HG03432 (cell line): ENCODE results near the gene TXNRD1.
"Not testable (repeated sequence)": the region's sequence is repeated elsewhere in the genome, so short reads cannot be mapped to it uniquely, and the experiment has no call there.

ENCODE experiments used
- ATAC-seq: cut with Tn5 transposase; IDR thresholded peaks from one replicate; pipeline ENCODE4 v1.9.1; 2021; ENCODE audit warnings: mild to moderate bottlenecking, moderate library complexity; ENCODE audit not compliant: unreplicated experiment

Gene TXNRD1

GRCh38 chr12:104215638-104216297 lies at the start of gene TXNRD1:
Gene TXNRD1, plus strand, starts transcription at chr12:104215779. Its CDS starts 24 bp downstream, at chr12:104215803.
- peak; percentile 95 for ATAC-seq

DNA sequence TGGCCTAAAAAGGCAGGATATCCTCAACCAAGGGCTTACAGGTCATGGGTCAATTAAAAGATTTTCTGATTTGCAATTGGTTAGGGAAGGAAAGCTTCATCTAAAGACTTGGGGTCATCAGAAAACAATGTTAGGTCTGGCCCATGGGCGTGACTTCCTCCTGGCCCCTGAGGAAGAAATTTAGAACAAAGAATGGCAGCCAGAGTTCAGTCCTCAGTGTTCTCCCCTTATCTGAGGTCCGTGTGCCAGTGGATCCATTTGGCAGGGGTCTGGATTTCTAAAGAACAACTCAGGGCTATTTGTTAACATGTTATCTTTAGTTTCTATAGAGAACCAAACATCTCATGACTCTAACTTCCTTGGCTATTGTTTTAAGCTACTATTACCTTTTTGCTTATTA lies 49.8 kb upstream of the TXNRD1 start:
- ATAC-seq: no peak

- ATAC-seq: no peak
Observed at GRCh38 chr12:104166465-104166864, 49.1 kb upstream of the TXNRD1 start.

- ATAC-seq: no peak
Observed at GRCh38 chr12:104167519-104168458, 47.8 kb upstream of the TXNRD1 start.

DNA sequence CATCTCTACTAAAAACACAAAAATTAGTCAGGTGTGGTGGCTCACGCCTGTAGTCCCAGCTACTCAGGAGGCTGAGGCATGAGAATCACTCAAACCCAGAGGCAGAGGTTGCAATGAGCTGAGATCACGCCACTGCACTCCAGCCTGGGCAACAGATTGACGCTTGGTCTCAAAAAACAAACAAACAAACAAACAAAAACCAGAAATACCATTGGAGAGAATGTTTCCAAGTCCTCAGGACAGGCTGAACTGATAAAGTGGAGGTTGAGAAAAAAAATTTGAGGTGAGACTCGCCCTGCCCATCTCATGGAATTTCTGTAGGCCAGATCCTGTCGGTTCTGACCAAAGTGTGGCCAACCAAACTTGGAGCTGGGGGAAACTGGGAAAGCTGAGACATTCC lies 47.0 kb upstream of the TXNRD1 start:
- ATAC-seq: no peak

DNA sequence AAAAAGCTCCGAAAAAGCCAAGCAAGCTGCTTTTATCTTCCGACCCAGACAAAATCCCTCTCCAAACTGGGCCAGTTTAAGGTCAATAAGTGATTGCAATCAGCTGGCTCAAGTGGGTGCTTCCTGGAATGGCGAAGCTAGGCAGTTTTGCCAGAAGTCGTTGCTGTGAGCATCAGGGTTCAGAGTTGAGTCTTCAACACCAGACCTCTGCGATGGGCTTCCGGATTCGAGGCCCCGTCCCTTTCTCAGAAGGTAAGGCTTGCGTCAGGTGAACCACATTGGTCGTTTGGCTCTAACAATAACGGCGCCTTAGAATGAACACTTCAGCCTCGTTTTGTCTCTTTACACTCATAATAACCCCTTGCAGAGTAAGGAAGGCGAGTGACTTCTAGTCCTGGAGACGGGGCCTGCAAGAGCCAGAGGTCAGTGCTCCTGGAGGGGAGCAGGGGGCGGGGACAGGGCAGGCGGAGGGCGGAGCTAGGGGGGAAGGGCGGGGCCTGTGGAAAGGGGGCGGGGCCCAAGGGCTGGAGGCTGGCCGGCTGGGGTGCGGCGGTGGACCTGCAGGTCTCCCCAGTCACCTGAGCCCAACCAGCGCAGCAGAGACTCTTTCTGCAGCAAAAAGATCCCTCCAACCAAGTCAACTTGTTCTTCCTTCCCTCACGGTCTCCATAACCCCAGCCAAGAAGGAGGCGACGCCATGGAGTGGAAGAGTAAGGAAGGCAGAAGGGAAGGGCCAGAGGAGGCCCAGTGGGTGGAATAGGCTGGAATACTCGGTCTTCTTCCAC lies 43.6 kb upstream of the TXNRD1 start:
- ATAC-seq: no peak

DNA sequence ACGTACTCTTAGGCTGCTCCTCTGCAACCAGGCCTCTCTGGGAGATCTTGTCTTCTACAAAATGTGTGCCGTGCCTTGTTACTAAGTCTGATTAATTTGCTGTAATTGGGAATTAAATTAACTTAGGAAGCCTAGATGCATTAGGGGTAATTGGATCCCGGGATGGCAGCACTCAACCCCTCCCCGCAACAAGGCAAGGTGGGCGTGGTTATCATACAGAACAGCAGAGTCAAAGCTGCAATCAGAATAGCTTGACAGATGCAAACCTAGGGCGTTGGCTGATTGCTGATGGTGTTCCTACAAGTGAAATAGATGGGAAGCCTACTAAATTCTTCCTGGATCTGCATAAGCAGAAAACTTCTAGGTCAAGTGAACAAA lies 43.0 kb upstream of the TXNRD1 start:
- ATAC-seq: no peak

DNA sequence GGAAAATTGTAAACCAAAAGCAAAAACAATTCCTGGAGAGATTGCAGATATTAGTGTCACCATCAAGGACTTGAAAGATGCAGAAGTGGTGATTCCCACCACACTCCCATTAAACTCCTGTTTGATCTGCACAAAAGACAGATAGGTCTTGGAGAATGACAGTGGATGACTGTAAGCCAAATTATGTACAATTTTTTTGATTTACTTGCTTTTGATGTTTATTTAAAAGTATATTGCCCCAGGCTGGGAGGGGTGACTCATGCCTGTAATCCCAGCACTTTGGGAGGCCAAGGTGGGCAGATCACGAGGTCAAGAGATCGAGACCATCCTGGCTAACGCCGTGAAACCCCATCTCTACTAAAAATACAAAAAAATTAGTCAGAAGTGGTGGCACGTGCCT lies 41.8 kb upstream of the TXNRD1 start:
- not testable (repeated sequence) for ATAC-seq

GRCh38 chr12:104175726-104176247 lies 39.8 kb upstream of the TXNRD1 start:
- ATAC-seq: no peak

DNA sequence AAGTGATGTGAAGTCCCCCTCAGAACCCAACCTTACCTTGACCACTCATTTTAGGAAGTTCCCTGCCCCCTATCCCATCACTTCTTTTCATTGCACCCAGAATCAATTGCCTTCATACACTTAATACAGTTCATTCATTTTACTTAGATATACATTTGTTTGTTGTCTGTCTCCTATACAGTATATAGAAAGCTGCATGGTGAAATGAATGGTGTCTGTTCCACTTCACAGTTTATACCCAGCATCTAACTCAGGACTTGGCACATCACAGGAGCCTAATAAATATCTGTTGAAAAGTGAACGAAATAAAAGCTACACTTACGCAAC lies 38.3 kb upstream of the TXNRD1 start:
- ATAC-seq: no peak

GRCh38 chr12:104177663-104178501 lies 37.7 kb upstream of the TXNRD1 start:
- ATAC-seq: no peak

GRCh38 chr12:104180374-104180773 lies 35.2 kb upstream of the TXNRD1 start:
- no peak for ATAC-seq

DNA sequence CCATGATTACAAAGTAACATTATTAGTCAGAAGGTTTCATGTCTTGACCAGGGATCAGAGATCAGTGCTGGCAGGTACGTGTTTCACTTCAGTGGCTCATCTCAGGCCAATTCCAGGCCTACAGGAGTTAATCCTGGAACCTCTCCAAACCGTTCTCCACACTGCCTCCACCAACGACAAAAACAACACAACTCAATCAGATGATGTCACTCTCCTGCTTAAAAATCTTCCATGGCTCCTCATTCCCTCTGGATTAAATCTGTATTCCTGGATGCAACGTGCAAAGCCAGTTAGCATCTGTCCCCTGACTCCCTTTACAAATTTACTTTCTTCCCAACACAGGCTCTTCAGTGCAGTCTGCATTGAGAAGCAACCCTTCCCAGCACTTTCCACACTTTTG lies 34.3 kb upstream of the TXNRD1 start:
- ATAC-seq: no peak

DNA sequence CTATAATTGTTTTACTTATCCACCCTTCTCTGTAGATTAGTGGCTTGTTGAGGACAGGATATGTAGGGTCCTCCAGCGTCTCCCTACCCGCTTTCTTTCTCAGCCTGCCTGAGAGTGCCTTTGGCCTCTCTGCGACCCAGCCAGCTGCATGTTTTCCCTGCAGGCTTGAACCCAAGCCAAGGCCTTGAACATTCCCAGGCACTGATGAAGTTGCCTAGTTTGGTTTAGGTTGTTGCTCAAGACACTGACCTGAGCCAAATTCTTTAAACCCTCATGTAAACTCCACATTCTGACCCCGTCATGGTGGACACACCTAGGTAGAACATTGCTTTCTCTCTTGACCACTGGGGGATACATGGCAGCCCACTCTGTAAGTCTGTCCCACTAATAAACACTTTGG lies 33.4 kb upstream of the TXNRD1 start:
- no peak for ATAC-seq

GRCh38 chr12:104182621-104183378 lies 32.8 kb upstream of the TXNRD1 start:
- ATAC-seq: no peak

- no peak for ATAC-seq
Observed at GRCh38 chr12:104183443-104183842, 32.1 kb upstream of the TXNRD1 start.

DNA sequence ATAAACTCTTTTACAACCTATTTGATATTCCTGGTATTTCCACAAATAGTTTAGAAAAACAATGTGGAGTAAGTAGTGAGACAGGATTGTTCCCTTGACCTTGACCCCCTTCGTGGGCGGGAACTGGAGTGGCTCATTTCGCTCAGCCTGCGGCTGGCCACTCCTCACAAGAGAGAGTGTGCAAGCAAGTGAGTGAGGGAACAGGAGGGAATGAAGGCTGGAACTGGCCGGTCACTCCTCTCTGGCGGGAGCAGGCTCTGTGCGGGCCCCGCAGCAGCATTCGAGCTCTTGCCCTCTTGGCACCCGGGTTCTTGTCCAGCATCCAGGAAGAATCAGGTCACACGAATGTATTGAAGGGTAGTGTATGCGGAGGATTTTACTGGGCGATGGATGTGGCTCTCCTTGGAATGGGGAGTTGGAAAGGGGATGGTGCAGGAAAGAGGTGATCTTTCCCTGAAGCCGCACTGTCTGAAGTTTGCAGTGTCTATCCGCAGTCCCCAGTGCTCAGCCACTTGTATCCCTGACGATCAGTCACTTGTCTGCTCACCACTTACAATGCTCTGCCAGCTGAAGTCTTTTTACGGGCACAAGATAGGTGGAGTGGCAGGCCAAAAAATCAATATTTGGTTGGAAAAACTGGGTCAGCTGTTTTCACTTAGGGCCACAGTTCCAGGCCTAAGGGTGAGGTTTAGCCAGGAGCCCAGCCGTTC lies 28.0 kb upstream of the TXNRD1 start:
- no peak for ATAC-seq

- no peak for ATAC-seq
Observed at GRCh38 chr12:104188534-104188933, 27.0 kb upstream of the TXNRD1 start.

DNA sequence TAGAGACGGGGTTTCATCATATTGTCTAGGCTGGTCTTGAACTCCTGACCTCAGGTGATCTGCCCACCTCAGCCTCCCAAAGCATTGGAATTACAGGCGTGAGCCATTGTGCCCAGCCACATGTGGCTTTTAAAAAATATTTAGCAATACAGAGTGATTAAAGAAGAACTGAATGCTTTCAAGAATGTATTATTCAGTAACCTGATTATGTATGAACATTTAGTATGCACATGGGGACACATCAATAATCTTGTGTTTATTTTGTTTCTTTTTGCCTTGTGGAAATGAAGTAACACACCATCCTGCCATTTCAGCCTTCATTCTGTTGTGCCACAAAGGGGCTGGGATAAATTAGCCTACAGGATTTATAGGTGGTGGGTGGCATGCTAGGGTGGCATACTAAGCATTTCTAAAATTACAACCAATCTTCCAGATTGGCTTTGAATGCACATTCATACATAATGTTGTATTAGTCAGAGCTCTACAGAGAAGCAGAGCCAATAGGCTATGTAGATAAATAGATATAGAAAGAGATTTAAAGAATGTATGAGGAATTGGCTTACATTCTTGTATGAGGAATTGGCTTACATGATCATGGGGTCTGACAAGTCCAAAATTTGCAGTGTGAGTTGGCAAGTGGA lies 25.5 kb upstream of the TXNRD1 start:
- no peak for ATAC-seq
